Measurements from ENCODE around the gene CARNS1. TPM values are rescaled to one million over a fixed set of nuclear protein-coding genes. Genes with fewer than 3 reads are reported as not detected.

Gene CARNS1
- polyA plus RNA-seq, 1 donor (not counting 4 experiments of a cell fraction or from before 2014, with no cell fraction given), result not detected

GRCh38 chr11:67379061-67380058 lies 36.1 kb upstream of the CARNS1 start:
- Histone ChIP-seq H3K4me2 (ENCODE audit: control insufficient read depth, extremely low read depth, insufficient read depth, low read depth, low read length) (peak overlapping the region; percentile 51), H3K4me3 (ENCODE audit: control insufficient read depth in 2 of 3, extremely low read depth in 1 of 3, insufficient read depth in 2 of 3, low read depth in 1 of 3, low read length in 3 of 3) (no peak overlapping the region), H3K27me3 (ENCODE audit: control insufficient read depth, extremely low read depth, insufficient read depth, low read length) (no peaks in the 10 kb centered on the region), H3K4me1 (ENCODE audit: control insufficient read depth, extremely low read depth, insufficient read depth, low read length) (peaks cover 39% of the 10 kb centered on the region), H3K36me3 (ENCODE audit: control insufficient read depth in 2 of 2, extremely low read depth in 1 of 2, insufficient read depth in 2 of 2, low read length in 2 of 2) (no peaks in the 10 kb centered on the region), H3K9me1 (ENCODE audit: control insufficient read depth, extremely low read depth, insufficient read depth, low read length) (no peaks in the 10 kb centered on the region), H3K9me3 (ENCODE audit: control insufficient read depth, low read depth, low read length) (no peaks in the 10 kb centered on the region), H2AFZ (ENCODE audit: control insufficient read depth, low read length) (peak overlapping the region; percentile 80), H3K27ac (ENCODE audit: control insufficient read depth, insufficient read depth, low read length) (peak overlapping the region; percentile 51), H3K79me2 (ENCODE audit: control insufficient read depth, insufficient read depth, low read length) (no peaks in the 10 kb centered on the region), H4K20me1 (ENCODE audit: control insufficient read depth, extremely low read depth, insufficient read depth, low read length) (no peaks in the 10 kb centered on the region), H3K9ac (ENCODE audit: control insufficient read depth, extremely low read depth, insufficient read depth, low read length) (peak overlapping the region; percentile 8)
- TF ChIP-seq CTCF (optimal IDR thresholded peaks at IDR 0.05 in 1 of 3, IDR thresholded peaks at IDR 0.05 in 1 of 3, conservative IDR thresholded peaks at IDR 0.05 in 1 of 3; ENCODE audit: extremely low read depth in 1 of 3, insufficient read depth in 2 of 3, low read length in 3 of 3) (no peak), EZH2 (IDR thresholded peaks at IDR 0.05; ENCODE audit: low read length) (no peak)
- no peak for FAIRE-seq
- dilution Hi-C loops (cut with MboI; ENCODE audit: extremely low pct_ligation_motif_present, low sequenced_read_pairs), result no loop called here
- no peak for DNase-seq (ENCODE audit: low read depth, low spot score)

GRCh38 chr11:67381244-67381972 lies 34.1 kb upstream of the CARNS1 start:
- no peaks in the 10 kb centered on the region for H3K9me3 ChIP-seq (ENCODE audit: control insufficient read depth, low read depth, low read length)
- no peak overlapping the region for H3K27ac ChIP-seq (ENCODE audit: control insufficient read depth, insufficient read depth, low read length)
- no peak overlapping the region for H3K4me3 ChIP-seq (ENCODE audit: control insufficient read depth in 2 of 3, extremely low read depth in 1 of 3, insufficient read depth in 2 of 3, low read depth in 1 of 3, low read length in 3 of 3)
- dilution Hi-C loops (cut with MboI; ENCODE audit: extremely low pct_ligation_motif_present, low sequenced_read_pairs), result no loop called here
- no peaks in the 10 kb centered on the region for H3K9me1 ChIP-seq (ENCODE audit: control insufficient read depth, extremely low read depth, insufficient read depth, low read length)
- no peaks in the 10 kb centered on the region for H4K20me1 ChIP-seq (ENCODE audit: control insufficient read depth, extremely low read depth, insufficient read depth, low read length)
- no peak for FAIRE-seq
- H3K4me1 ChIP-seq (ENCODE audit: control insufficient read depth, extremely low read depth, insufficient read depth, low read length), result peaks cover 42% of the 10 kb centered on the region
- no peak overlapping the region for H2AFZ ChIP-seq (ENCODE audit: control insufficient read depth, low read length)
- TF ChIP-seq CTCF (optimal IDR thresholded peaks at IDR 0.05 in 1 of 3, IDR thresholded peaks at IDR 0.05 in 1 of 3, conservative IDR thresholded peaks at IDR 0.05 in 1 of 3; ENCODE audit: extremely low read depth in 1 of 3, insufficient read depth in 2 of 3, low read length in 3 of 3), result no peak
- TF ChIP-seq EZH2 (IDR thresholded peaks at IDR 0.05; ENCODE audit: low read length), result no peak
- H3K4me2 ChIP-seq (ENCODE audit: control insufficient read depth, extremely low read depth, insufficient read depth, low read depth, low read length), result no peak overlapping the region
- DNase-seq (ENCODE audit: low read depth, low spot score), result no peak
- H3K36me3 ChIP-seq (ENCODE audit: control insufficient read depth in 2 of 2, extremely low read depth in 1 of 2, insufficient read depth in 2 of 2, low read length in 2 of 2), result no peaks in the 10 kb centered on the region
- H3K27me3 ChIP-seq (ENCODE audit: control insufficient read depth, extremely low read depth, insufficient read depth, low read length), result no peaks in the 10 kb centered on the region
- H3K79me2 ChIP-seq (ENCODE audit: control insufficient read depth, insufficient read depth, low read length), result no peaks in the 10 kb centered on the region
- no peak overlapping the region for H3K9ac ChIP-seq (ENCODE audit: control insufficient read depth, extremely low read depth, insufficient read depth, low read length)

All from keratinocyte (primary cell).